ENCODE data around the gene TEX13D.

DNA sequence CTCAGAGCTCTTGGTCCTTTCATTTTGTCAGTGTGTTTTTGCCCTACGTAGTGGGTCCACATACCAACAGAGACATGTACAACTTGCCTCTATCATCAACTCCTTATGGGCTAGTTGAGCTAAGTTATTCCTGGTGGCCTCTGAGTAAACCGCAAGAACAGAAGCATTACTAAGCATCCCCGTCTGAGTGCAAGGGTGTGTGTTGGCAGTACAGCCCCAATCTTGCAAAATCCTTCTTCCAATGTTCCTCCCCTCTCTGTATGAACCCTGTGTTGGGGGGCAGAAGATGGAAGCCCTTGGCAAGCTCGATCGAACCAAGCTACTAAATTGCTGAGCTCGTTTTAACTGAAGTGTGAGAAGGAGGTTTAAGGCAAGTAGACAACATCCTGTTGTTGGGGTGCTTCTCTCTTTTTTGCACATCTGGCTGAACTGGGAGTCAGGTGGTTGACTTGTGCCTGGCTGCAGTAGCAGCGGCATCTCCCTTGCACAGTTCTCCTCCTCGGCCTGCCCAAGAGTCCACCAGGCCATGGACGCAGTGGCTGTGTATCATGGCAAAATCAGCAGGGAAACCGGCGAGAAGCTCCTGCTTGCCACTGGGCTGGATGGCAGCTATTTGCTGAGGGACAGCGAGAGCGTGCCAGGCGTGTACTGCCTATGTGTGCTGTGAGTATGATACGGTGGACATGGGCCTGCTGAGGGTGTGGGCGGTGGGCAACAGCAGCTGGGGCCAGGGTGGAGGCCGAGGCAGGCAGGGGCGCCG, 13.8 kb downstream of the TEX13D start, which contains the start of gene SH2D1A:
- TF ChIP-seq, protein P1, sequence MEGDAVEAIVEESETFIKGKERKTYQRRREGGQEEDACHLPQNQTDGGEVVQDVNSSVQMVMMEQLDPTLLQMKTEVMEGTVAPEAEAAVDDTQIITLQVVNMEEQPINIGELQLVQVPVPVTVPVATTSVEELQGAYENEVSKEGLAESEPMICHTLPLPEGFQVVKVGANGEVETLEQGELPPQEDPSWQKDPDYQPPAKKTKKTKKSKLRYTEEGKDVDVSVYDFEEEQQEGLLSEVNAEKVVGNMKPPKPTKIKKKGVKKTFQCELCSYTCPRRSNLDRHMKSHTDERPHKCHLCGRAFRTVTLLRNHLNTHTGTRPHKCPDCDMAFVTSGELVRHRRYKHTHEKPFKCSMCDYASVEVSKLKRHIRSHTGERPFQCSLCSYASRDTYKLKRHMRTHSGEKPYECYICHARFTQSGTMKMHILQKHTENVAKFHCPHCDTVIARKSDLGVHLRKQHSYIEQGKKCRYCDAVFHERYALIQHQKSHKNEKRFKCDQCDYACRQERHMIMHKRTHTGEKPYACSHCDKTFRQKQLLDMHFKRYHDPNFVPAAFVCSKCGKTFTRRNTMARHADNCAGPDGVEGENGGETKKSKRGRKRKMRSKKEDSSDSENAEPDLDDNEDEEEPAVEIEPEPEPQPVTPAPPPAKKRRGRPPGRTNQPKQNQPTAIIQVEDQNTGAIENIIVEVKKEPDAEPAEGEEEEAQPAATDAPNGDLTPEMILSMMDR (IDR thresholded peaks at IDR 0.05; ENCODE audit: low read depth, low read length, missing input control): no peak
- TF ChIP-seq YY1 (IDR thresholded peaks at IDR 0.05) (no peak), REST (IDR thresholded peaks at IDR 0.05) (no peak), SP1 (IDR thresholded peaks at IDR 0.05) (no peak), JUND (IDR thresholded peaks at IDR 0.05) (no peak), TAF1 (conservative IDR thresholded peaks at IDR 0.05) (no peak), GABPA (IDR thresholded peaks at IDR 0.05 in 1 of 2, conservative IDR thresholded peaks at IDR 0.05 in 1 of 2) (no peak)
- TF ChIP-seq, protein P2, sequence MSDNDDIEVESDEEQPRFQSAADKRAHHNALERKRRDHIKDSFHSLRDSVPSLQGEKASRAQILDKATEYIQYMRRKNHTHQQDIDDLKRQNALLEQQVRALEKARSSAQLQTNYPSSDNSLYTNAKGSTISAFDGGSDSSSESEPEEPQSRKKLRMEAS (IDR thresholded peaks at IDR 0.05): no peak
- TF ChIP-seq, protein P3, sequence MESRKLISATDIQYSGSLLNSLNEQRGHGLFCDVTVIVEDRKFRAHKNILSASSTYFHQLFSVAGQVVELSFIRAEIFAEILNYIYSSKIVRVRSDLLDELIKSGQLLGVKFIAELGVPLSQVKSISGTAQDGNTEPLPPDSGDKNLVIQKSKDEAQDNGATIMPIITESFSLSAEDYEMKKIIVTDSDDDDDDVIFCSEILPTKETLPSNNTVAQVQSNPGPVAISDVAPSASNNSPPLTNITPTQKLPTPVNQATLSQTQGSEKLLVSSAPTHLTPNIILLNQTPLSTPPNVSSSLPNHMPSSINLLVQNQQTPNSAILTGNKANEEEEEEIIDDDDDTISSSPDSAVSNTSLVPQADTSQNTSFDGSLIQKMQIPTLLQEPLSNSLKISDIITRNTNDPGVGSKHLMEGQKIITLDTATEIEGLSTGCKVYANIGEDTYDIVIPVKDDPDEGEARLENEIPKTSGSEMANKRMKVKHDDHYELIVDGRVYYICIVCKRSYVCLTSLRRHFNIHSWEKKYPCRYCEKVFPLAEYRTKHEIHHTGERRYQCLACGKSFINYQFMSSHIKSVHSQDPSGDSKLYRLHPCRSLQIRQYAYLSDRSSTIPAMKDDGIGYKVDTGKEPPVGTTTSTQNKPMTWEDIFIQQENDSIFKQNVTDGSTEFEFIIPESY (IDR thresholded peaks at IDR 0.05): no peak
